Myocyte (in vitro differentiated cells): ENCODE measurements around the gene GABRB3. TPM values are rescaled to one million over a fixed set of nuclear protein-coding genes. Genes with fewer than 3 reads are reported as not detected.

Experiments
- DNase-seq: peaks from one replicate; pipeline ENCODE4 v3.0.0-alpha.2; 2012; ENCODE audit warnings: low read depth
- polyA plus RNA-seq: library from polyadenylated mRNA; unstranded; fragments of >200 nt; gene quantifications from one replicate; pipeline ENCODE4 v1.2.1, GENCODE V29; 2012; ENCODE audit warnings: missing spikeins
- total RNA-seq: library from RNA; depleted of rRNA; stranded (reverse); fragments of >200 nt; gene quantifications from 2 replicates; pipeline ENCODE4 v1.2.3, GENCODE V29; 2014

GABRB3 gene
- not detected in 2 replicates for total RNA-seq
- polyA plus RNA-seq, result not detected

GRCh38 chr15:26772154-26773066 is at the start of gene GABRB3:
TSS of gene GABRB3 (minus strand) at chr15:26773066.
- DNase-seq, result no peak

DNA sequence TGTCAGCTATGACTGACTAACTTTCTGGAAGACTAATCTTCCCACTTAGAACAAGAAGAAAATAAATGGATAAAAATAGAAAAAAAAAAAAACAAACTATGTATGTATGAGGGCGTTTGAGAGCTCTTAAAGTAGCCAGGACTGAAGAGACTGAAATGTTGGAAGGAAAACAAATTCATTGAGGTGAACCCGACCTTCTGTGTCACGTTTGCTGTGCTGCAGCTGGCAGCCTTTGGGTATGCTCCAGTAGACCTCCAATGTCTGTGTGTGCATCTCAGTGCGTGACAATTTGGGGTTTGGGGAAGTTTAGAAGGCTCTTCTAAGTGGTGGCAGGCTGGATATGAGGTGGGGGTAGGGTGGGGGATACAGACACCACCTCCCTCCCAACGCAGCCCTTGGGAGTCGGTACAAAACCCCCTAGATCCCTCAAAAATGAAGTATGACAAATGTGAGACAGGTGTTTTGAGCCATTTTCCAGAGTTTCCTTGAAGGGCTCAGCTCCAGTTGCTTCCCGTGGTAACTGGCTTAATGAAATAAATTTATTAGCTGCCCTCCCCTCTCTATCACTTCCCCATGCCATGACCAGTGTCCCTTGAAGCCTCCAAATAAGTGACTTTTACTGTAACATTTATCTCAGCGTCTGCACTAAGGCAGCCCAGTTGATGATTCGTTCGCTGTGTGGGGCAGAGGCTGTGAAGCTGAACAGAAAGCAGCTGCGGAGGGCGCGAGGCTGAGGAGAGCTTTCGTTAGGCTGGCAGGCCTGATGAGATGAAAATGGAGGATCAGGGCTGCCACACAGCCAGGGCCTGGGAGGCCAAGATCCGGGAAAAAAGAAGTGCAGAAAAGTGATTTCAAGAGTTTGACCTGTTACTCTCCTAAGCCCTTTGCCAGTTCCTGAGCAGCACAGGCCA is 34.9 kb upstream of the GABRB3 start:
- no peak for DNase-seq

DNA sequence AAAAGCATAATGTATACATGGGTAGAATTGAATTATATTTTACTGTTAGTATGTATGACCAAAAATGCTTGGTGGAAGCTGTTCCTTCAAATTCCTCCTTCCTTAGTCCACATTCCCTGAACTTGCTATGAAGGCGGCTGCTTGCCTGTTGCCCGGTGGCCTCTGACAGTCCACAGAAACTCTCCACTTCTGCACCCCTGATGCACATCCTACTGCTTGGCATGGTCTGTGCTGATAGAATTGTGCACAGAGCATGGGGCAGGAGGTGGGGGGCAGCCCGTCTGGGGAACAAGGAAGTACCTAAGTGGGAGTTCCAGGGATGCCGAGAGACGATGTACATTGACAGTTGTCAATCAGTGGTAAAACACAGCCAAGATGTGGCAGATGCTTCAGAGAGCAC is 33.7 kb upstream of the GABRB3 start:
- no peak for DNase-seq

- DNase-seq, result no peak
Observed at GRCh38 chr15:26806151-26806550, 33.3 kb upstream of the GABRB3 start.

DNA sequence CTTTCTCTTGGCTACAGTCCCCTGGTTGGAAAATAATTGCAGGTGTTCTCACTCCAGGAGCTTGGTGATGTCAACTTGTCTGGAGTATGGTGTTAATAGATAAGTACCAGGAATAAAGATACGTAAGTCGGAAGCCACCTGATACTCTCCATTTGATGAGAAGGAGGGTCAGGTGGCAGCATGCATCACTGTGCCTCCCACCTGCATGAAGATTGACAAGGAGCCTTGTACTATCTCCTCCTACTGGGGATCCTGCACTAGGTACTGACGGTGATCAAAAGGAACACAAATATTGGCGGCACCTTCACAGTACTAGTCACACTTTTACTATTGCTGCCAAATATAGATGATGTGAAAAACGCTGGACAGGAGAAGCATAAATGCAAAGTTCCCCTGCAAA is 32.6 kb upstream of the GABRB3 start:
- DNase-seq, result no peak

DNA sequence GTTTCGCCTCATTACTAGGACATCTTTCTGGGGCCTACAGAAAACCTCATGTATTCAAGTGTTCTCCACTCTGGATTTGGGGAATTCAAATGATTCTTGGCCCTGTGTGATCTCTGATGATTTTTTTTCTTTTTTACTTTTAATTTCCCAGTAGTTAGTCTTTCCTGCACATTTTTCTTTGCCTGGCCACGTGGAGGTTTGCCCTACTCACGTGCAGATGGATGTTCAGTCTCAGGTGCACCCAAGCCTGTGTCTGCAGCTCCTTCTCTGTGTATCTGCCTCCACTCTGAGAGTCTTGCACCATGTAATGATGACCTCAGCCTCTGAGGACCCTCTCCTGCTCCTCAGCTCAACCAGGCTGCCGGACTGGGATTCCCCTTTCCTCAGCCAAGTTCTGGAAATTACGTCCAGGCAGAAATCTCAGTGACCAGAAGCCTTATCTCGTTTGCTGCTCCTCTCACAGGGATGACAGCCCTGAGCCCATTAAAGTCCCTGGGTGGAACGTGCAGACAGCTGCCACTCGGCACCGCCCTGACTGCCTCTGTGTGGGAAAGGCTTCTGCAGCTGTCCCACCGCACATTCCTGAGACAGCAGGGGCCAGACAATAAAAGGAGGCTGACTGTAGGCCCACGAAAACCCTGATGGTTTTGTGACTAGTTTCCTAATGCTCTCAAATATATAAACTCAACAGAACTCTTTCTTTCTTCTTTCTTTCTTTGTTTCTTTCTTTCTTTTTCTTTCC is 31.4 kb upstream of the GABRB3 start:
- DNase-seq, result peak; percentile 31

- no peak for DNase-seq
Observed at GRCh38 chr15:26790118-26790517, 17.3 kb upstream of the GABRB3 start.

GRCh38 chr15:26781816-26782215 is 8.9 kb upstream of the GABRB3 start:
- DNase-seq, result no peak

- DNase-seq, result no peak
Observed at GRCh38 chr15:26773917-26774316, 1.1 kb upstream of the GABRB3 start.

- DNase-seq, result no peak
Observed at GRCh38 chr15:26773067-26773877, 406 bp upstream of the GABRB3 start.

- DNase-seq, result no peak
Observed at GRCh38 chr15:26771578-26772153, 1.2 kb downstream of the GABRB3 start.

DNA sequence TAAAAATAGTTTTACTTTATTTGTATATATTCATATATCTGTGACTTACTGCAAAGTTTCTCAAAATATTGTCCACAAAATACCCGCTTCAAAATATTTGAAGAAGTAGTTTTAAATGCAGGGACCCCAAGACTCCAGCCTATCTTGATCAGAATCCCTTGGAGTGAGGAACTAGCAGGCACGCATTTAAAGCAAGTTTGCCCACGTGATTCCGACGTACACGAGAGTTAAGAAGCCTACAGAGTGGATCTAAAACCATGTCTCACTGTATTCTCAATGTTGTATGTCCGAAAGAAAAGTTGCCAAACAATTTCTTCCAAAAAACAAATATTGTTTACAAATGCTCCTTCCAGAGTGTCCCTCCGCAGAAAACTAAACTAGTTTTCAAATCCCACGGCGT is 1.7 kb downstream of the GABRB3 start:
- DNase-seq, result no peak

GRCh38 chr15:26767169-26767670 is 5.6 kb downstream of the GABRB3 start:
- DNase-seq, result no peak

DNA sequence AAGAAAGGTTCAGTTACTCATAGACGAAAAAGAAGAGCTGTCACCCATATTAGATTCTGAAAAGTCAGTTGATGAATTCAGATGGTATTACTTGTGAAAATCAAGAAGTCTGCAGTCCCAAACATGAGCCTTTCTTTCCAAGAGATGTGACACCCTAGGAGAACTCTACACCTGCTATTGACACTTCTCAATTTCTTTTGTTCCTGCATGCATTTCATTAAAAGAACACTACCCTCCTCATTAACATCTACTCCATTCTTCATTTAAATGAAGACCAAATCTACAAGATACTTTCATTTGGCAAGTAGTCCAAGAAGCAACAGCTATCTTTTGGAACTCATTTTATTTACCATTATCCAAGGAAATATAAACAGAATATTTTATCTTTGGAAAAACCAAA is 6.6 kb downstream of the GABRB3 start:
- no peak for DNase-seq

DNA sequence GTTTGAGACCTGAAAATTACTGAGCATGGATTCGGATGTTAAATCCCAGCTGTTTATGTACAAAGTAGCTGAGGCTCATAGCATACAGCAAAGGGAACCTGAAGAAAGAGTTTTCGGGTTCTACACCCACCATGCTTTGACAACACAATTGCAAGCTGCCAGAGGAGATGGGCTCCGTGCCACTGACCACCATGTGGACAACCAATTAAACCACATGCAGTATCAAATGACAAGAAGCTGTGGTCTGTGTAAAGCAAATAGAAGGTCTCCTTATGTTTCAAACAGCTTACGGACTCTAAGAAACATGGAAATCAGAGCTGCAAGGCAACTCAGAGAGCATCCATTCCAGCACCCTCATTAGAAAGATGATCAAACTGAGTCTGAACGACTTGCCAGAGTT is 12.9 kb downstream of the GABRB3 start:
- DNase-seq, result peak; percentile 15

DNA sequence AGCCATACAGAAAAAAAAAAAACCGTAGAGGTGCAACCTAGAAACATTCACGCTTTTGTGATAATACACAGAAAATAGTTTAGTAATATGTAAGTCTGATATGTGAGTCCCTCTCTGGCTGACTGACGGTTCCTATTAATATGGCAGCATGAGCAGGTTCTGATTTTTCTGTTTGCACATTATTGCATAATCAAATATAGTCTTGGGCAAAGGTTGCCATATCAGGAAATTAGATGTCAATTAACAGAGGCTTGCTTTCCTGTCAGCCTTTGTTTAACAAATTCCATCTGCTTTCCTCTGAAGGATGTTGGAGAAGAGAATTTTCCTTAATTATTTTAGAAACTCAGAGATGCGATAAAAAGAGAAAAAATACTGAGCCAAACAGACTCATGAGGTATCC is 14.8 kb downstream of the GABRB3 start:
- no peak for DNase-seq

GRCh38 chr15:26757141-26757540 is 15.7 kb downstream of the GABRB3 start:
- DNase-seq, result no peak

DNA sequence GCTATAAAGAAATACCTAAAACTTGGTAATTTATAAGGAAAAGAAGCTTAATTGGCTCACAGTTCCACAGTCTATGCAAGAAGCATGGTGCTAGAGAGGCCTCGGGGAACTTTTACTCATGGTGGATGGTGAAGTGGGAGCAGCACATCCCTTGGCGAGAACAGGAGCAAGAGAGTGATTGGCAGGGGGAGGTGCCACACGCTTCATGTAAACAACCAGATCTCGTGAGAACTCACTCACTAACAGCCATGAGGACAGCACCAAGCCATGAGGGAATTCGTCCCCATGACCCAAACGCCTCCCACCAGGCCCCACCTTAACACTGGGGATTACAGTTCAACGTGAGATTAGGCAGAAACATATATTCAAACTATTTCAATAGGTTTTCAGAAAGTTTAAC is 28.0 kb downstream of the GABRB3 start:
- no peak for DNase-seq

DNA sequence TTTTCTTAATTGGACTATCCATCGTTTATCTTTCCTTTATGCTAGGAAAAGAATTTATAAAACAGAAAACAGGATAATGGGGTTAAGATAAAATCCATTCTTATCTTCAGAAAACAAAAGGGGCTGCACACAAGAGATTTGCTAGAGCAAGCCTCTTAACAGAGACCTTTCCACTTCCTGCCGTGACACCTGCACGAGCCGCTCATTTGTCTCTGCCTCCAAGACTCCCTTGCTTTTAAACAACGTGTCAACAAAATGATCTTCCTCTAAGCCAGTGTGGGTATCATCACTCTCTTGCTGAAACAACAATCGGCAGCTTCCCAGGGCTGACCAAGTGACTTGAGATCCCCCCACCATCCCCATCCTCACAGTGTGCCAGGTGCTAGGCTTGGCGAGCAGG is 33.1 kb downstream of the GABRB3 start:
- DNase-seq, result no peak

DNA sequence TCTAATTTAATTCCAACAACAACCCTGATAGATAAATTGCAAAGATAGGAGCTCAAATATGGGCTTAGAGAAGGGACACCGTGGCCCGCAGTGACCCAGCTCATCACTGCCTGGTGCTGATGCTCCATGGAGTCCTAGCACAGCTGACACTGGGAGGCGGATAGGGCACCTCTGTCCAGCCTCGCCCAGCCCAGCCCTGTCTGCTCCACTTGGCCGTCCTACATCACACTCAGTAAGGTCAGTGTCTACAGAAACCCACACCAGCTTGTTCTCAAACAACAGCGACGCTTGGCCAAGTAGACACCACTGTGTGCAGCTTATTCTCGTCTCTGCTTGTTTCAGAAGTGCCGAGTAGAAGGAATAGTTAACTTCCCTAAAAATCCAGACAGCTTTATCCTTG is 33.9 kb downstream of the GABRB3 start:
- no peak for DNase-seq
